Measurements from ENCODE around the gene ARHGEF18.
A peak's percentile ranks its signal among the peaks of the same experiment; 100 is the strongest.

Gene ARHGEF18

GRCh38 chr19:7385062-7385461 lies 36.3 kb downstream of the ARHGEF18 start:
- TF ChIP-seq GATA1 (IDR thresholded peaks at IDR 0.05; ENCODE audit: low read depth, low read length) (no peak), POLR2A (IDR thresholded peaks at IDR 0.05; ENCODE audit: low read length) (no peak)
- DNase-seq = no peak

DNA sequence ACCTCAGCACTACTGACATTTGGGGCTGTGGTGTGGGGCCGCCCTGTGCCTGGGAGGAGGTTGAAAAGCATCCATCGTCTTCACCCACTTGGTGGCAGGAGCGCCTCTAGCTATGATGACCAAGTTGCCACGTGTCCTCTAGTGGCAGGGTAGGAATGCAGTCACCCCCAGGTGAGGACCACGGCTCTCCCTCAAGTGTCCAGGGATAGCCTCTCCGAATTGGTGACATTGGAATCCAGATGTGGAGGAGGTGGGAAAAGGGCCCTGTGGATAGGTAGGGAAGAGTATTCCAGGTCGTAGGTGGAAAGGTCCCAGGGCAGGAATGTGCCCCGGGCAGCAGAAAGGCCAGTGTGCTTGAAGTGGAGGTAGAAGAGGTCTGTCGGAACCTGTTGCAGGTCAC lies 37.6 kb downstream of the ARHGEF18 start:
- TF ChIP-seq POLR2A (IDR thresholded peaks at IDR 0.05; ENCODE audit: low read length) = no peak
- TF ChIP-seq GATA1 (IDR thresholded peaks at IDR 0.05; ENCODE audit: low read depth, low read length) = no peak

DNA sequence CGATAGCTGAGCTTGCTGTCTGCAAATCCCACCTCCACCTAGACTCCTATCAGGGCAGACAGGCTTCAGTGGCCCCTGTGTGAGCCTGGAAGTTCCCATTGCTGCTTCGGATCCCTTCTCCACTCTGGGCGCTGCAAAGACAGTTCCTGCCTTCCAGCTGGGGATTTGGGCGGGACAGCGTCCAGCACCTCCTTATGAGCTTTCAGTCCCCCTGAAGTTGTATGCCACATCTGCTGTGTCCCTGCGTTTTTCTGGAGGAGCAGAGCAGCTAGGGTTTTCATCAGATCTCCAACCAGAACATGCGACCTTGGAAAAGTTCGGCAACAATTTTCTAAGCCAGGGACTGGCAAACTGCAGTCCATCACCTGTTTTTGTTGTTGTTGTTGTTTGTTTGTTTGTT lies 38.0 kb downstream of the ARHGEF18 start:
- no peak for TF ChIP-seq GATA1 (IDR thresholded peaks at IDR 0.05; ENCODE audit: low read depth, low read length)
- no peak for TF ChIP-seq POLR2A (IDR thresholded peaks at IDR 0.05; ENCODE audit: low read length)
- DNase-seq = no peak

More for the DNA sequence above, 37.6 kb downstream of the ARHGEF18 start:
- no peak for DNase-seq

GRCh38 chr19:7391218-7391670 lies 42.5 kb downstream of the ARHGEF18 start:
- no peak for TF ChIP-seq POLR2A (IDR thresholded peaks at IDR 0.05; ENCODE audit: low read length)
- no peak for TF ChIP-seq GATA1 (IDR thresholded peaks at IDR 0.05; ENCODE audit: low read depth, low read length)
- no peak for DNase-seq

DNA sequence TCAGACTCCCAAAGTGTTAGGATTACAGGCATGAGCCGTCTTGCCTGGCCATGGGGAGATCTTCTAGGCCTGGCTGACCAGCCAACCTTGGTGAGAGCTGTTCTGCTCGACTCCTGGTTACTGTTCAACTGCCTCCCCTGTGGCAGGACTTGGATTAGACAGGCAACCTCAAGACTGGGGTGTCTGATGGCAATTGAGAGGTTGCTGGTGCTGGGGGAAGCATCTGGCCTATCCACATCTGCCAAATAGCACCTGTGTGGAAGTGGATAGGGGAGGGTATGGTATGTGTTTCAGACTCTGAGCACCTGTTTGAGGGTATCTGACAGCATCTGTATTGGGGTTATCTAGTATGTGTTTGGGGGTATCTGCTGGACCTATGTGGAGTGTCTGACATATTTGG lies 44.7 kb downstream of the ARHGEF18 start:
- no peak for DNase-seq
- TF ChIP-seq POLR2A (IDR thresholded peaks at IDR 0.05; ENCODE audit: low read length) = no peak
- TF ChIP-seq GATA1 (IDR thresholded peaks at IDR 0.05; ENCODE audit: low read depth, low read length) = no peak

GRCh38 chr19:7393939-7394730 lies 45.4 kb downstream of the ARHGEF18 start:
- DNase-seq = no peak
- TF ChIP-seq POLR2A (IDR thresholded peaks at IDR 0.05; ENCODE audit: low read length) (no peak), GATA1 (IDR thresholded peaks at IDR 0.05; ENCODE audit: low read depth, low read length) (no peak)

DNA sequence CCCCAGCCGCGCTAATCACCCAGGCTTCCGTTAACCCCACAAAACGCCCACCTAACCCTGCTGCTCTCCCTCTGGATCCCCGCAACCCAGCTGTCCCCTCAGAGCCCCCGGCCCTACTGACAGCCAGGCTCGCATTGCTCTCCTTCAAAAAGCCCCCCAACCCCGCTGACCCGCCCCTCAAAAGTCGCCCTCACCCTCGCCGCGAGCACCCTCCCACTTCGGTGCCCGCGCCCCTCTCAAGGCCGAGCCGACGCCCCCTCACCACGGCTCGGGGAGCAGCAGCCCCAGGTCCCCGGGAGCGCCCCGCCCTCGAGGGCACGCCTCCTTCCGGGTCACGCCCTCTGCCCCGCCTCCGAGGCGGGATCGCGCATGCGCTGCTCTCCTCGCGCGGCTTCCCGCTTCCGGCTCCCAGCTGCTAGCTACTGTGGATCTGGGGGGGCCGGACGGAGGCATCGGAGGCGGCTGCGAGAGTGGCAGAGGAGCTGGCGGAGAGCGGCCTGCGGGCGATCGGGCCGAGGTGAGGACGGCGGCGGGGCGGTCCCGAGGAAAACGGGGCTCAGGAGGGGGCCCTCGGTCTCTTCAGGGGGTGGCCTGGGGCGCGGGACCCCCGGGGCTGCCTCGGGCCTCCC lies 46.1 kb downstream of the ARHGEF18 start:
- TF ChIP-seq GATA1 (IDR thresholded peaks at IDR 0.05; ENCODE audit: low read depth, low read length) (no peak), POLR2A (IDR thresholded peaks at IDR 0.05; ENCODE audit: low read length) (peak; percentile 69)
- peak; percentile 91 to 97 for DNase-seq

- TF ChIP-seq POLR2A (IDR thresholded peaks at IDR 0.05; ENCODE audit: low read length) (peak; percentile 35), GATA1 (IDR thresholded peaks at IDR 0.05; ENCODE audit: low read depth, low read length) (no peak)
- peak in 1 of 2 experiments; percentile 60 for DNase-seq
These were observed 46.8 kb downstream of the ARHGEF18 start for GRCh38 chr19:7395360-7396066.

DNA sequence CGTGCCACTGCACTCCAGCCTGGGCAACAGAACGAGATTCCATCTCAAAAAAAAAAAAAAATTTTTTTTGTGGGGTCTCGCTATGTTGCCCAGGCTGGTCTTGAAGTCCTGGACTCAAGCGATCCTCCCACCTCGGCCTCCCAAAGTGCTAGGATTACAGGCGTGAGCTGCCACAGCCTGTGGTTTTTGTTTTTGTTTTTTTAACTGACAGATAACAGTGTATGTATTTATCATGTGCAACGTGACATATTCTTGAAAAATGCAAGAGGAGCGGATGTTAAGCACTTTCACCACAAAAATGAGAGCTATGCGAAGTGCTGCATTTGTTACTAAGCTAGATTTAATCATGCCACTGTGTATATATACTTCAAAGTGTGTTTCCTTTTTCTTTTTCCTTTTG lies 49.0 kb downstream of the ARHGEF18 start:
- DNase-seq = no peak
- TF ChIP-seq GATA1 (IDR thresholded peaks at IDR 0.05; ENCODE audit: low read depth, low read length) (no peak), POLR2A (IDR thresholded peaks at IDR 0.05; ENCODE audit: low read length) (no peak)

Data from erythroblast (primary cell).